Measurements from ENCODE around the gene NCF2. TPM values are rescaled to one million over a fixed set of nuclear protein-coding genes. Genes with fewer than 3 reads are reported as not detected.
A peak's percentile ranks its signal among the peaks of the same experiment; 100 is the strongest.

NCF2 gene
- total RNA-seq, 6 experiments from 2014 or later, result 0.61 to 2.8 (median 1.5) TPM

DNA sequence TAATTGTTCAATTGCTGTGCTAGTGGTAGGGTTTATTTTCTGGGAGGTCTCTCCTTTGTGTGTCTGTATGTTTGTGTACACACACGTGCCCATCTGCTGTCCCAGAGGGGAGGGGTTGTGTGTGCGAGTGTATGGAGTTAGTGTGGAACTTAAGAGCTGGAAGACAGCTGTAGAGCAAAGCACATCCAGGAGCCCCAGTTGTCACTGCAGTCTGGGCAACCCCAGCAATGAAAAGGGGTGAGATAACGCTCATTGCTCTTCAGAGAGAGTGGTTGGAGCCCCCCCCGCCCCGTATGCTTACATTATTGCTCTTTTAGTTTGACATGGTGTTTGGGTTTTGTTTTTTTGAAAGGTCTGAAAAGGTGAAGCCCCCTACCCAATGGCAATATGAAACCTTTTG lies 36.9 kb downstream of the NCF2 start:
- Mint-ChIP-seq H3K36me3 (ENCODE audit: low read depth) (peaks cover 40% of the 10 kb centered on the region), H3K27me3 (ENCODE audit: insufficient read depth) (peaks cover 1% of the 10 kb centered on the region; the same call in 1 of the 2 replicates), H3K4me1 (ENCODE audit: low read depth) (peaks cover 8% of the 10 kb centered on the region; the same call in 1 of the 2 replicates), H3K9me3 (no peaks in the 10 kb centered on the region), H3K4me3 (no peak overlapping the region), H3K27ac (no peak overlapping the region)
- no peak for DNase-seq
- TF ChIP-seq, protein P1, sequence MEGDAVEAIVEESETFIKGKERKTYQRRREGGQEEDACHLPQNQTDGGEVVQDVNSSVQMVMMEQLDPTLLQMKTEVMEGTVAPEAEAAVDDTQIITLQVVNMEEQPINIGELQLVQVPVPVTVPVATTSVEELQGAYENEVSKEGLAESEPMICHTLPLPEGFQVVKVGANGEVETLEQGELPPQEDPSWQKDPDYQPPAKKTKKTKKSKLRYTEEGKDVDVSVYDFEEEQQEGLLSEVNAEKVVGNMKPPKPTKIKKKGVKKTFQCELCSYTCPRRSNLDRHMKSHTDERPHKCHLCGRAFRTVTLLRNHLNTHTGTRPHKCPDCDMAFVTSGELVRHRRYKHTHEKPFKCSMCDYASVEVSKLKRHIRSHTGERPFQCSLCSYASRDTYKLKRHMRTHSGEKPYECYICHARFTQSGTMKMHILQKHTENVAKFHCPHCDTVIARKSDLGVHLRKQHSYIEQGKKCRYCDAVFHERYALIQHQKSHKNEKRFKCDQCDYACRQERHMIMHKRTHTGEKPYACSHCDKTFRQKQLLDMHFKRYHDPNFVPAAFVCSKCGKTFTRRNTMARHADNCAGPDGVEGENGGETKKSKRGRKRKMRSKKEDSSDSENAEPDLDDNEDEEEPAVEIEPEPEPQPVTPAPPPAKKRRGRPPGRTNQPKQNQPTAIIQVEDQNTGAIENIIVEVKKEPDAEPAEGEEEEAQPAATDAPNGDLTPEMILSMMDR (IDR thresholded peaks at IDR 0.05), result no peak

DNA sequence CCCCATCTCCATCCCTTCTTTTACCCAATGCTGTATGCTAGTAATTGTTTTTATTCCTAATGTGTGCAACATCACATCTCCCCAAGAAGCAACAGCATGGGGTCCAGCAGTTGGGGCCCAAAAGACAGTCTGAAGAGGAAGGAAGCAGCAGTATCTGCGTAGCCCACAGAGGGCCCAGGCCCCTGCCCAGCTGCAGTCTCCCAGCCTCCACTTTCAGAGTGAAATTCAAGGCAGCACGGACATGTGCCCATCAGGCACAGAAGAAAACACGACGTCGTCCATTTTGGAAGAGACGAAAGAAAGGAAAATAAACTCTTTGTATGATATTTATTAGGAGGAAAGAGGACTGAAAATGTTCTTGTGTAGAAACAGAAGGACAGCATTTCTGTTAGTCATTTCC lies 37.4 kb downstream of the NCF2 start:
- H3K27ac Mint-ChIP-seq, result no peak overlapping the region
- no peak for DNase-seq
- TF ChIP-seq, protein P1 (IDR thresholded peaks at IDR 0.05), result no peak
- H3K9me3 Mint-ChIP-seq, result no peaks in the 10 kb centered on the region
- no peak overlapping the region for H3K4me3 Mint-ChIP-seq
- peaks cover 1% of the 10 kb centered on the region; the same call in 1 of the 2 replicates for H3K27me3 Mint-ChIP-seq (ENCODE audit: insufficient read depth)
- peaks cover 8% of the 10 kb centered on the region; the same call in 1 of the 2 replicates for H3K4me1 Mint-ChIP-seq (ENCODE audit: low read depth)
- H3K36me3 Mint-ChIP-seq (ENCODE audit: low read depth), result peaks cover 40% of the 10 kb centered on the region

DNA sequence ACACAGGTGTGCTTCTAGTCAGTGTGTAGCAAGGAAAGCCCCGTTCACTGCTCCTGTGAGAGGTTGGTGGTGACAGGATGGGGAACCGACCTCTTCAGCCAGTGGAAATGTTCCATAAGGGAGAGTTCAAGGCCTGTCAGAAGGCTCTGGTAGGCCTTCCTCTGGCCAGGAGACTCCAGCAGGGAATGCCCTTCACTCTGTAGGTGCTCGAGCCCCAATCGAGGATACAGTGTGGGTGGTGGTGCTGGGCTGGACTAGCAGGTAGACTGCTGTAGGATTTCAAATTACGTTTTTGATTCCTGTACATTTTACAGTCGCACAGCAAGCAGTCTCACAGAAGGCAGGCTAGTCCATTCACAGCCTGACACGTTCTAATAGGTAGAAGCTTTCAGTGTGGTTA lies 37.8 kb downstream of the NCF2 start:
- Mint-ChIP-seq H3K36me3 (ENCODE audit: low read depth) (peaks cover 40% of the 10 kb centered on the region), H3K27me3 (ENCODE audit: insufficient read depth) (peaks cover 1% of the 10 kb centered on the region; the same call in 1 of the 2 replicates), H3K4me3 (no peak overlapping the region), H3K27ac (no peak overlapping the region), H3K9me3 (no peaks in the 10 kb centered on the region), H3K4me1 (ENCODE audit: low read depth) (peaks cover 8% of the 10 kb centered on the region; the same call in 1 of the 2 replicates)
- DNase-seq, result no peak
- TF ChIP-seq, protein P1 (IDR thresholded peaks at IDR 0.05), result no peak

DNA sequence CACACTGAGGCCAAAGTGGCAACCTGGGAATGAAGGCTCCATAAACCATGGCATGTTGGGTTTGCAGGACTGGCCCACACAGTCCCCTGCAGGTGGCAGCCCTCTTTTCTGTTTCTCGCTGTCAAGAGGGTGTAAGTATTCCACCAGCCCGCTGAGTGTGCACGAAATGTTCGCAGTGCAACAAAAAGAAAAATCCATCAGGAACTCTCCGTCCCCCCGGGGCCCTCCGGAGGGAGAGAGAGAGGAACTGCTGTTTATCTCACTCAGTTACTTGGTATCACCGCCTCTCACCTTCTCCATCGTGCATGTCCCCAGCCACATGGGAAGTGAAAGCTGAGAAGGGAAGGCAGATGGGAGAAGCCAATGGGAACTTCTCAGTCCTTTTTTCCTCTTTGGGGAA lies 38.3 kb downstream of the NCF2 start:
- Mint-ChIP-seq H3K9me3 (no peaks in the 10 kb centered on the region), H3K4me3 (no peak overlapping the region), H3K4me1 (ENCODE audit: low read depth) (peaks cover 8% of the 10 kb centered on the region; the same call in 1 of the 2 replicates), H3K27me3 (ENCODE audit: insufficient read depth) (peaks cover 1% of the 10 kb centered on the region; the same call in 1 of the 2 replicates), H3K27ac (no peak overlapping the region), H3K36me3 (ENCODE audit: low read depth) (peaks cover 40% of the 10 kb centered on the region)
- TF ChIP-seq, protein P1 (IDR thresholded peaks at IDR 0.05), result 0 out of 2 replicates have a peak, but pooled peaks have one; percentile 13
- no peak for DNase-seq

DNA sequence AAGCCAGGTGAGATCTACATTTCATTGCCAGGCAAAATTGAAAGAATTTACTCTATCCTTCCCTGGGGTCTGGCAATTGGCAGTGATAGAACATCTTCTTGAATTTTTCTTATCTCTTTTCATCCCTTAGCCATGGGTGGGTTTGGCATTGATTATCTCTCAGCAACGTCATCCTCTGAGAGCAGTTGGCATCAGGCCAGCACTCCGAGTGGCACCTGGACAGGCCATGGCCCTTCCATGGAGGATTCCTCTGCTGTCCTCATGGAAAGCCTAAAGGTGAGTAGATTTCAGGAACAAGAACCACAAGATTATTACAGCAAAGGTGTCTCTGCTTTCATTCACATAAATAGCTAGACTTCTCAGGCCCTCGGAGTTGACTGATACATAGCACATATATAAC lies 39.3 kb downstream of the NCF2 start:
- Mint-ChIP-seq H3K27ac (no peak overlapping the region), H3K9me3 (no peaks in the 10 kb centered on the region), H3K4me3 (no peak overlapping the region), H3K27me3 (ENCODE audit: insufficient read depth) (no peaks in the 10 kb centered on the region; the same call in 1 of the 2 replicates), H3K4me1 (ENCODE audit: low read depth) (peaks cover 8% of the 10 kb centered on the region; the same call in 1 of the 2 replicates), H3K36me3 (ENCODE audit: low read depth) (peaks cover 31% of the 10 kb centered on the region)
- TF ChIP-seq, protein P1 (IDR thresholded peaks at IDR 0.05), result no peak
- no peak for DNase-seq

Measured in HFFc6 (cell line).